Hepatocyte (in vitro differentiated cells): Measurements from ENCODE around the gene SLC25A17. TPM values are rescaled to one million over a fixed set of nuclear protein-coding genes. Genes with fewer than 3 reads are reported as not detected.
"Not testable (repeated sequence)": the region's sequence is repeated elsewhere in the genome, so short reads cannot be mapped to it uniquely, and the experiment has no call there.

Experiments used
- DNase-seq: peaks from one replicate; pipeline ENCODE4 v3.0.0-alpha.2; 2016; ENCODE audit warnings: low spot score
- H2AFZ ChIP-seq: fragments of 200-600 bp; sonication (generic); 2 replicates; pipeline ENCODE4 v1.6.0; 2016; ENCODE audit warnings: antibody characterized with exemption, mild to moderate bottlenecking
- H3K27ac ChIP-seq: fragments of 200-600 bp; sonication (generic); 2 replicates; pipeline ENCODE4 v1.5.1; 2016; ENCODE audit warnings: mild to moderate bottlenecking
- H3K27me3 ChIP-seq: fragments of 200-600 bp; sonication (generic); 2 replicates; pipeline ENCODE4 v1.6.1; 2016
- H3K36me3 ChIP-seq: fragments of 200-600 bp; sonication (generic); replicated peaks from 2 replicates; pipeline ENCODE4 v1.5.1; 2016; ENCODE audit warnings: low read depth; ENCODE audit not compliant: insufficient read depth
- H3K4me1 ChIP-seq: fragments of 200-600 bp; sonication (generic); 2 replicates; pipeline ENCODE4 v1.5.1; 2016; ENCODE audit warnings: mild to moderate bottlenecking, moderate library complexity; ENCODE audit not compliant: insufficient read depth
- H3K4me2 ChIP-seq: fragments of 200-600 bp; sonication (generic); 2 replicates; pipeline ENCODE4 v1.6.0; 2016
- H3K4me3 ChIP-seq: fragments of 200-600 bp; sonication (generic); 2 replicates; pipeline ENCODE4 v1.5.1; 2016; ENCODE audit warnings: mild to moderate bottlenecking
- H3K79me2 ChIP-seq: fragments of 200-600 bp; sonication (generic); 2 replicates; pipeline ENCODE4 v1.6.0; 2017; ENCODE audit warnings: mild to moderate bottlenecking
- H3K9me2 ChIP-seq: fragments of 200-600 bp; sonication (generic); replicated peaks from 2 replicates; pipeline ENCODE4 v1.6.0; 2017; ENCODE audit warnings: mild to moderate bottlenecking; ENCODE audit not compliant: insufficient read depth
- H3K9me3 ChIP-seq: fragments of 200-600 bp; sonication (generic); 2 replicates; pipeline ENCODE4 v1.5.1; 2016; ENCODE audit warnings: low read depth, mild to moderate bottlenecking
- H4K20me1 ChIP-seq: fragments of 200-600 bp; sonication (generic); 2 replicates; pipeline ENCODE4 v1.6.0; 2016; ENCODE audit warnings: mild to moderate bottlenecking; ENCODE audit not compliant: insufficient read depth, poor library complexity, severe bottlenecking
- CTCF ChIP-seq: fragments of 200-600 bp; sonication (generic); IDR thresholded peaks from 2 replicates; pipeline ENCODE4 v1.5.1; 2016; ENCODE audit warnings: antibody characterized with exemption, mild to moderate bottlenecking; ENCODE audit not compliant: poor library complexity
- EZH2 ChIP-seq: fragments of 200-600 bp; sonication (generic); IDR thresholded peaks from 2 replicates; pipeline ENCODE4 v1.6.1; 2016; ENCODE audit warnings: antibody characterized with exemption, mild to moderate bottlenecking, borderline replicate concordance
- EZH2phosphoT487 ChIP-seq: fragments of 200-600 bp; sonication (generic); IDR thresholded peaks from one replicate; pipeline ENCODE4 v1.6.1; 2018; ENCODE audit warnings: antibody characterized with exemption, mild to moderate bottlenecking, low read depth, moderate library complexity; ENCODE audit not compliant: unreplicated experiment, severe bottlenecking
- WGBS: methylation state at CpG from one replicate; pipeline ENCODE4 v1.1.6; 2016; ENCODE audit warnings: low lambda C conversion rate; ENCODE audit errors: missing lambda C conversion rate; 5-methylcytosine and 5-hydroxymethylcytosine counted together
- polyA plus RNA-seq: library from polyadenylated mRNA; unstranded; fragments of >200 nt; fragmentation: Nextera tagmentation; extraction: Ambion mirVana; gene quantifications from 2 replicates; pipeline ENCODE4 v1.2.1, GENCODE V29; 2016
- total RNA-seq: library from RNA; depleted of rRNA; stranded (reverse); fragments of >200 nt; gene quantifications from 2 replicates; pipeline ENCODE4 v1.2.3, GENCODE V29; 2014

SLC25A17 gene
- total and polyA plus RNA-seq, 2 experiments from 2014 or later: 20.5 to 24.8 TPM

GRCh38 chr22:40789131-40789530 is 30.0 kb downstream of the SLC25A17 start:
- TF ChIP-seq EZH2phosphoT487 (no peak), CTCF (no peak), EZH2 (no peak)
- Histone ChIP-seq H3K27me3 (no peaks in the 10 kb centered on the region), H3K27ac (no peak overlapping the region), H3K4me3 (no peak overlapping the region), H3K4me2 (no peak overlapping the region), H3K9me2 (no peaks in the 10 kb centered on the region), H3K36me3 (no peaks in the 10 kb centered on the region), H4K20me1 (no peaks in the 10 kb centered on the region), H3K4me1 (no peaks in the 10 kb centered on the region), H3K9me3 (no peaks in the 10 kb centered on the region), H3K79me2 (no peaks in the 10 kb centered on the region), H2AFZ (no peak overlapping the region)
- 98% methylated on average over 22 of the region's 22 CpGs for WGBS
- DNase-seq: no peak

DNA sequence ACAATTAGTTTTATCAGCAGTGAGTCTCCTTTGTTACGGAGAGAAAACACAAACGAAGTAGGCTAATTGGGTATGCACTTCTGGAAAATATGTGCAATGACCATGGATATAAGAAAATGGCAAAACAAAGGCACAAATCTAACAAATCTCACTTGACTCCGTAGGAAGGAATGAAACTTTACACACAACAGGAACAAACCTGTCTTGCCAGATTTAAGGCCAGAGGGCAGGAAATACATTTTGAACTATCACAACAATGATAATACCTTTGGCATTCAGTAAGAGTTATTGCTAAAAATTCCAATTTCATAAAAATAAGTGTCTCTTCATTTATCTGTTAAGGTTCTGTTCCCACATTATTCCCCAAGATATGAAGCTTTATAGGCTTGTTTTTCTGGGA is 36.6 kb downstream of the SLC25A17 start:
- H4K20me1 ChIP-seq: no peaks in the 10 kb centered on the region
- H3K79me2 ChIP-seq: no peaks in the 10 kb centered on the region
- no peaks in the 10 kb centered on the region for H3K36me3 ChIP-seq
- H3K4me2 ChIP-seq: no peak overlapping the region
- WGBS: 80% methylated on average over 3 of the region's 3 CpGs
- H2AFZ ChIP-seq: no peak overlapping the region
- no peaks in the 10 kb centered on the region for H3K4me1 ChIP-seq
- no peaks in the 10 kb centered on the region for H3K27me3 ChIP-seq
- no peak for DNase-seq
- H3K9me3 ChIP-seq: no peaks in the 10 kb centered on the region
- H3K9me2 ChIP-seq: no peaks in the 10 kb centered on the region
- H3K27ac ChIP-seq: peak overlapping the region; percentile 69
- no peak overlapping the region for H3K4me3 ChIP-seq
- no peak for TF ChIP-seq EZH2
- TF ChIP-seq CTCF: no peak
- no peak for TF ChIP-seq EZH2phosphoT487

DNA sequence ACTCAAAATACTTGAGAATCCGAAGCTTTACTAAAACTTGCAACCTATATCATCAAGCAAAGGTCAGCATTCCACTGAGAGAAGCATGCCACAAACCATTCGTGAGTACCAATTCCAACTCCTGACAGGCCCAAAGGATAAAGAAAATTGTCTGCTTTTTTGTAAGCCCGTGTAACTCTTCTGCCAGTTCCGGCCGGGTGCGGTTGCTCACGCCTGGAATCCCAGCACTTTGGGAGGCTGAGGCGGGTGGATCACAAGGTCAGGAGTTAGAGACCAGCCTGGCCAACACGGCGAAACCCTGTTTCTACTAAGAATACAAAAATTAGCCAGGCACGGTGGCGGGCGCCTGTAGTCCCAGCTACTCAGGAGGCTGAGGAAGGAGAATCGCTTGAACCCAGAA is 37.4 kb downstream of the SLC25A17 start:
- not testable (repeated sequence) for H3K36me3 ChIP-seq, H3K9me2 ChIP-seq, H3K4me1 ChIP-seq, H3K4me2 ChIP-seq, H4K20me1 ChIP-seq, H2AFZ ChIP-seq, DNase-seq, H3K9me3 ChIP-seq, H3K79me2 ChIP-seq, H3K27ac ChIP-seq, H3K27me3 ChIP-seq, H3K4me3 ChIP-seq
- WGBS: 91% methylated on average over 14 of the region's 14 CpGs

GRCh38 chr22:40769761-40770160 is 49.4 kb downstream of the SLC25A17 start:
- TF ChIP-seq EZH2phosphoT487 (no peak), EZH2 (no peak), CTCF (no peak)
- no peak for DNase-seq
- no peak overlapping the region for H3K27ac ChIP-seq
- no peaks in the 10 kb centered on the region for H3K79me2 ChIP-seq
- H3K4me1 ChIP-seq: no peaks in the 10 kb centered on the region
- H2AFZ ChIP-seq: no peak overlapping the region
- no peaks in the 10 kb centered on the region for H3K36me3 ChIP-seq
- H3K9me3 ChIP-seq: no peaks in the 10 kb centered on the region
- H3K4me3 ChIP-seq: no peak overlapping the region
- H3K9me2 ChIP-seq: no peaks in the 10 kb centered on the region
- H3K4me2 ChIP-seq: no peak overlapping the region
- no peaks in the 10 kb centered on the region for H3K27me3 ChIP-seq
- no peaks in the 10 kb centered on the region for H4K20me1 ChIP-seq
- 76% methylated on average over 6 of the region's 6 CpGs for WGBS
